ENCODE measurements around the gene CNKSR3.

Gene CNKSR3

GRCh38 chr6:154404791-154405400 is 105.6 kb downstream of the CNKSR3 start:
- H3K4me2 ChIP-seq, result no peak overlapping the region
- H3K9ac ChIP-seq, result no peak overlapping the region
- H3K27me3 ChIP-seq, result no peaks in the 10 kb centered on the region
- TF ChIP-seq Cebpa-rat (IDR thresholded peaks at IDR 0.05), result no peak
- no peaks in the 10 kb centered on the region for H4K20me1 ChIP-seq
- peaks cover 0 to 7% (median 6%) of the 10 kb centered on the region in 10 experiments; a peak in 8 of 20 replicates for H3K4me1 ChIP-seq
- no peak overlapping the region for H3K4me3 ChIP-seq
- peaks cover 0 to 38% (median 12%) of the 10 kb centered on the region in 11 experiments; a peak in 11 of 22 replicates for H3K36me3 ChIP-seq
- H3K27ac ChIP-seq, result no peak overlapping the region
- no peaks in the 10 kb centered on the region for H3K9me3 ChIP-seq (replicated peaks in 1 of 11)

- peak overlapping the region in 7 of 11 experiments; percentile 8 to 45 (median 20); a peak in 4 of 22 replicates for H3K4me2 ChIP-seq
- no peaks in the 10 kb centered on the region for H3K27me3 ChIP-seq
- H3K9ac ChIP-seq, result no peak overlapping the region
- H3K4me1 ChIP-seq, result peaks cover 0 to 13% (median 6%) of the 10 kb centered on the region in 10 experiments; a peak in 8 of 20 replicates
- H3K9me3 ChIP-seq (replicated peaks in 1 of 11), result no peaks in the 10 kb centered on the region
- TF ChIP-seq Cebpa-rat (IDR thresholded peaks at IDR 0.05), result no peak
- H3K27ac ChIP-seq, result no peak overlapping the region
- no peaks in the 10 kb centered on the region for H4K20me1 ChIP-seq
- peaks cover 0 to 31% (median 7%) of the 10 kb centered on the region in 11 experiments; a peak in 7 of 22 replicates for H3K36me3 ChIP-seq
- H3K4me3 ChIP-seq, result no peak overlapping the region
Observed at GRCh38 chr6:154403788-154404187, 106.7 kb downstream of the CNKSR3 start.

GRCh38 chr6:154402081-154402780 is 108.3 kb downstream of the CNKSR3 start:
- Histone ChIP-seq H3K4me2 (no peak overlapping the region), H3K9me3 (replicated peaks in 1 of 11) (no peaks in the 10 kb centered on the region), H3K4me3 (no peak overlapping the region), H4K20me1 (no peaks in the 10 kb centered on the region), H3K36me3 (peaks cover 0 to 28% (median 7%) of the 10 kb centered on the region in 11 experiments; a peak in 7 of 22 replicates), H3K27ac (no peak overlapping the region), H3K9ac (no peak overlapping the region), H3K27me3 (no peaks in the 10 kb centered on the region), H3K4me1 (peaks cover 0 to 13% (median 6%) of the 10 kb centered on the region in 10 experiments; a peak in 8 of 20 replicates)
- TF ChIP-seq Cebpa-rat (IDR thresholded peaks at IDR 0.05), result no peak

GRCh38 chr6:154399097-154399496 is 111.4 kb downstream of the CNKSR3 start:
- Histone ChIP-seq H3K4me1 (peaks cover 0 to 13% (median 6%) of the 10 kb centered on the region in 10 experiments; a peak in 8 of 20 replicates), H3K4me3 (no peak overlapping the region), H3K9ac (no peak overlapping the region), H3K9me3 (replicated peaks in 1 of 11) (no peaks in the 10 kb centered on the region), H3K27me3 (no peaks in the 10 kb centered on the region), H3K27ac (no peak overlapping the region), H3K36me3 (peaks cover 0 to 13% (median 0%) of the 10 kb centered on the region in 11 experiments; a peak in 3 of 22 replicates), H3K4me2 (no peak overlapping the region), H4K20me1 (no peaks in the 10 kb centered on the region)
- no peak for TF ChIP-seq Cebpa-rat (IDR thresholded peaks at IDR 0.05)

- no peaks in the 10 kb centered on the region for H3K9me3 ChIP-seq (replicated peaks in 1 of 11)
- H3K4me2 ChIP-seq, result no peak overlapping the region
- no peaks in the 10 kb centered on the region for H3K27me3 ChIP-seq
- no peak overlapping the region for H3K4me3 ChIP-seq
- no peak overlapping the region for H3K9ac ChIP-seq
- TF ChIP-seq Cebpa-rat (IDR thresholded peaks at IDR 0.05), result no peak
- peaks cover 0 to 6% (median 0%) of the 10 kb centered on the region in 10 experiments; a peak in 2 of 20 replicates for H3K4me1 ChIP-seq
- no peaks in the 10 kb centered on the region for H4K20me1 ChIP-seq
- H3K27ac ChIP-seq, result no peak overlapping the region
- peaks cover 0 to 13% (median 0%) of the 10 kb centered on the region in 11 experiments; a peak in 3 of 22 replicates for H3K36me3 ChIP-seq
Observed at GRCh38 chr6:154397491-154398195, 112.8 kb downstream of the CNKSR3 start.

- peaks cover 0 to 3% (median 0%) of the 10 kb centered on the region in 11 experiments; a peak in 1 of 22 replicates for H3K36me3 ChIP-seq
- no peak overlapping the region for H3K4me2 ChIP-seq
- peaks cover 0 to 6% (median 0%) of the 10 kb centered on the region in 10 experiments; a peak in 2 of 20 replicates for H3K4me1 ChIP-seq
- H3K27me3 ChIP-seq, result no peaks in the 10 kb centered on the region
- H3K9ac ChIP-seq, result no peak overlapping the region
- no peak overlapping the region for H3K27ac ChIP-seq
- no peaks in the 10 kb centered on the region for H4K20me1 ChIP-seq
- no peaks in the 10 kb centered on the region for H3K9me3 ChIP-seq (replicated peaks in 1 of 11)
- TF ChIP-seq Cebpa-rat (IDR thresholded peaks at IDR 0.05), result no peak
- H3K4me3 ChIP-seq, result no peak overlapping the region
Observed at GRCh38 chr6:154395878-154396277, 114.6 kb downstream of the CNKSR3 start.

- H4K20me1 ChIP-seq, result no peaks in the 10 kb centered on the region
- no peaks in the 10 kb centered on the region for H3K27me3 ChIP-seq
- H3K4me1 ChIP-seq, result peaks cover 0 to 6% (median 0%) of the 10 kb centered on the region in 10 experiments; a peak in 2 of 20 replicates
- H3K4me2 ChIP-seq, result no peak overlapping the region
- H3K36me3 ChIP-seq, result 0 out of 22 replicates have a peak, but pooled peaks cover 0 to 3% (median 0%) of the 10 kb centered on the region in 11 experiments
- TF ChIP-seq Cebpa-rat (IDR thresholded peaks at IDR 0.05), result no peak
- H3K27ac ChIP-seq, result no peak overlapping the region
- no peaks in the 10 kb centered on the region for H3K9me3 ChIP-seq (replicated peaks in 1 of 11)
- H3K4me3 ChIP-seq, result no peak overlapping the region
- no peak overlapping the region for H3K9ac ChIP-seq
Observed at GRCh38 chr6:154395316-154395715, 115.2 kb downstream of the CNKSR3 start.

GRCh38 chr6:154394571-154394970 is 115.9 kb downstream of the CNKSR3 start:
- TF ChIP-seq Cebpa-rat (IDR thresholded peaks at IDR 0.05), result no peak
- Histone ChIP-seq H3K9ac (no peak overlapping the region), H3K27ac (no peak overlapping the region), H3K4me1 (peaks cover 0 to 6% (median 0%) of the 10 kb centered on the region in 10 experiments; a peak in 2 of 20 replicates), H4K20me1 (no peaks in the 10 kb centered on the region), H3K9me3 (replicated peaks in 1 of 11) (peaks cover 0 to 3% (median under 1%) of the 10 kb centered on the region in 11 experiments; a peak in 5 of 22 replicates), H3K36me3 (no peaks in the 10 kb centered on the region), H3K27me3 (no peaks in the 10 kb centered on the region), H3K4me3 (no peak overlapping the region), H3K4me2 (no peak overlapping the region)

GRCh38 chr6:154390034-154390433 is 120.5 kb downstream of the CNKSR3 start:
- Histone ChIP-seq H3K27me3 (no peaks in the 10 kb centered on the region), H3K27ac (no peak overlapping the region), H3K4me3 (no peak overlapping the region), H3K36me3 (no peaks in the 10 kb centered on the region), H3K4me1 (peaks cover 0 to 9% (median 7%) of the 10 kb centered on the region in 10 experiments; a peak in 10 of 20 replicates), H4K20me1 (no peaks in the 10 kb centered on the region), H3K9ac (no peak overlapping the region), H3K9me3 (replicated peaks in 1 of 11) (peaks cover 0 to 12% (median 7%) of the 10 kb centered on the region in 11 experiments; a peak in 9 of 22 replicates), H3K4me2 (no peak overlapping the region)
- TF ChIP-seq Cebpa-rat (IDR thresholded peaks at IDR 0.05), result no peak
